ENCODE measurements around the gene ANKRD24.
"Not testable (repeated sequence)": the region's sequence is repeated elsewhere in the genome, so short reads cannot be mapped to it uniquely, and the experiment has no call there.

DNA sequence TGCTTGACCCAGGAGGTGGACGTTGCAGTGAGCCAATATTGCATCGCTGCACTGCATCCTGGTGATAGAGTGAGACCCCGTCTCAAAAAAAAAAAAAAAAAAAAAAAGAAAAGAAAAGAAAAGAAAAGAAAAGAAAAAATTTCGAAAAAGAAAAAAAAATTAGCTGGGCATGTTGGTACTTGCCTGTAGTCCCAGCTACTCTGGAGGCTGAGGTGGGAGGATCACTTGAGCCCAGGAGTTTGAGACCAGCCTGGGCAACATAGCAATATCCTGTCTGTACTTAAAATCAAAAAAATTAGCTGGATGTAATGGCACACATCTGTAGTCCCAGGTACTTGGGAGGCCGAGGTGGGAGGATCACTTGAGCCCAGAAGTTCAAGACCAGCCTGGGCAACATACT is 49.6 kb downstream of the ANKRD24 start:
- TF ChIP-seq, protein P1, sequence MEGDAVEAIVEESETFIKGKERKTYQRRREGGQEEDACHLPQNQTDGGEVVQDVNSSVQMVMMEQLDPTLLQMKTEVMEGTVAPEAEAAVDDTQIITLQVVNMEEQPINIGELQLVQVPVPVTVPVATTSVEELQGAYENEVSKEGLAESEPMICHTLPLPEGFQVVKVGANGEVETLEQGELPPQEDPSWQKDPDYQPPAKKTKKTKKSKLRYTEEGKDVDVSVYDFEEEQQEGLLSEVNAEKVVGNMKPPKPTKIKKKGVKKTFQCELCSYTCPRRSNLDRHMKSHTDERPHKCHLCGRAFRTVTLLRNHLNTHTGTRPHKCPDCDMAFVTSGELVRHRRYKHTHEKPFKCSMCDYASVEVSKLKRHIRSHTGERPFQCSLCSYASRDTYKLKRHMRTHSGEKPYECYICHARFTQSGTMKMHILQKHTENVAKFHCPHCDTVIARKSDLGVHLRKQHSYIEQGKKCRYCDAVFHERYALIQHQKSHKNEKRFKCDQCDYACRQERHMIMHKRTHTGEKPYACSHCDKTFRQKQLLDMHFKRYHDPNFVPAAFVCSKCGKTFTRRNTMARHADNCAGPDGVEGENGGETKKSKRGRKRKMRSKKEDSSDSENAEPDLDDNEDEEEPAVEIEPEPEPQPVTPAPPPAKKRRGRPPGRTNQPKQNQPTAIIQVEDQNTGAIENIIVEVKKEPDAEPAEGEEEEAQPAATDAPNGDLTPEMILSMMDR (conservative IDR thresholded peaks at IDR 0.05; ENCODE audit: low read depth, low read length), result not testable (repeated sequence)
- TF ChIP-seq EZH2phosphoT487 (IDR thresholded peaks at IDR 0.05; ENCODE audit: borderline replicate concordance, low read length), result not testable (repeated sequence)
